Measurements from ENCODE around the gene VCX3A.

VCX3A gene

DNA sequence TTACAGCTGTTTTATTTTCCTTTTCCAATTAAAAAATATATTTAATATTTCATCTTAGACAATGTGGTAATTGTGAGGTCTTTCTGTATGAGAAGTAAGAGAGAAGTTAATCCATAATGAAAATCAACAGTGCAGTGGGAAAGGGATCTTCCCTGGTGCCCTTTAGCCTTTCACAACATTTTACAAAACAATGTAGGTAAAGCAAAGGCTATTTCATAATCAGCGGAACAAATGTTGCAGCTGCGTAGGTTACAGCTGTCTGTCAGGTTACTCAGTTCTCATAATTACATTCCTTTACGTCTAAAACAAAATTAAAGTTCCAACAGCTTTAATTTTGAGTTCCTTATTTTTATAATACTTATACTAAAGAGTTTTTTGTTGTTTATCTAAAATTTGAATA is 22.8 kb upstream of the VCX3A start:
- WGBS, 2 donors (ENCODE audit: extremely low coverage in 2 of 2, insufficient read length in 2 of 2, insufficient replicate concordance in 1 of 2) = no CpG with 5 or more reads among the region's 3 CpGs
- Histone ChIP-seq H3K4me1 (ENCODE audit: control insufficient read depth in 2 of 2, insufficient read depth in 1 of 2, low read depth in 1 of 2, low read length in 2 of 2) (no peaks in the 10 kb centered on the region), H4K8ac (ENCODE audit: low read depth, low read length) (no peak overlapping the region), H3K79me1 (ENCODE audit: low read depth, low read length) (no peaks in the 10 kb centered on the region), H3K9me3 (replicated peaks in 1 of 2; ENCODE audit: control insufficient read depth in 2 of 2, insufficient read depth in 1 of 2, low read depth in 1 of 2, low read length in 2 of 2) (peaks cover 0 to 1% of the 10 kb centered on the region in 2 donors), H3K23ac (ENCODE audit: low read depth, low read length, poor library complexity) (no peak overlapping the region), H2AK5ac (ENCODE audit: low read depth, low read length) (no peak overlapping the region), H3K4ac (ENCODE audit: low read length) (no peak overlapping the region), H2BK120ac (ENCODE audit: low read depth, low read length) (no peak overlapping the region), H3K9ac (ENCODE audit: low read depth, low read length, poor library complexity) (no peak overlapping the region), H4K91ac (ENCODE audit: low read depth, low read length, poor library complexity) (no peak overlapping the region), H3K36me3 (replicated peaks in 1 of 2; ENCODE audit: control insufficient read depth in 2 of 2, insufficient read depth in 2 of 2, low read length in 2 of 2) (no peaks in the 10 kb centered on the region), H2AFZ (ENCODE audit: low read length) (no peak overlapping the region), H3K4me2 (ENCODE audit: insufficient read depth, low read length, poor library complexity, severe bottlenecking) (no peak overlapping the region), H3K14ac (ENCODE audit: low read length) (no peak overlapping the region), H2BK15ac (ENCODE audit: low read length) (no peak overlapping the region), H3K27ac (replicated peaks; ENCODE audit: low read length) (no peak overlapping the region), H2BK5ac (ENCODE audit: low read length) (no peak overlapping the region), H3K4me3 (ENCODE audit: low read length in 2 of 2) (no peak overlapping the region), H3K18ac (ENCODE audit: low read length) (no peak overlapping the region), H3K27me3 (ENCODE audit: control insufficient read depth in 3 of 3, insufficient read depth in 3 of 3, low read depth in 1 of 3, low read length in 3 of 3) (no peaks in the 10 kb centered on the region), H2BK12ac (ENCODE audit: low read length) (no peak overlapping the region)
- DNase-seq (ENCODE audit: low spot score) = no peak

DNA sequence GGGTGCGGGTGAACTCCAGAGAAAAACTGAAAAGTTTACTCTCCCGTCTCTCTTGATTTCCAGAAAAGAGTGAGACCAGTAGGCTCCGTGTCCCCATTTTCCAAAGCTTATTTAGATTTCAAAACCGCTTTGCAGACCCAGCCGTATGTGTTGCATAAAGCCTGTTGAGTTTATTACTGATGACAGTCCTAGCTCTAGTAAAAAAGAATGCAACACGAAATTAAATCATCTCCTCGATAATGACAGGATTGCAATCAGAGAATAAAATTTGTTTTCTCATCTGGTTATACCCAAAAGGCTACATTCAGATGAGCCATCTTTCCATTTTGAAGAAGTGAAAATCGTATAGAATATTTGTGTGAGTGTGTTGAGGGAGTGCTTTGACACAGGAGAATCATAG is 16.1 kb upstream of the VCX3A start:
- Histone ChIP-seq H3K27me3 (ENCODE audit: control insufficient read depth in 3 of 3, insufficient read depth in 3 of 3, low read depth in 1 of 3, low read length in 3 of 3) (no peaks in the 10 kb centered on the region), H3K4me3 (ENCODE audit: low read length in 2 of 2) (no peak overlapping the region), H3K27ac (replicated peaks; ENCODE audit: low read length) (no peak overlapping the region), H2AFZ (ENCODE audit: low read length) (no peak overlapping the region), H2BK15ac (ENCODE audit: low read length) (no peak overlapping the region), H2AK5ac (ENCODE audit: low read depth, low read length) (no peak overlapping the region), H4K91ac (ENCODE audit: low read depth, low read length, poor library complexity) (no peak overlapping the region), H3K4ac (ENCODE audit: low read length) (no peak overlapping the region), H3K9ac (ENCODE audit: low read depth, low read length, poor library complexity) (no peak overlapping the region), H3K9me3 (replicated peaks in 1 of 2; ENCODE audit: control insufficient read depth in 2 of 2, insufficient read depth in 1 of 2, low read depth in 1 of 2, low read length in 2 of 2) (peaks cover 0 to 3% of the 10 kb centered on the region in 2 donors), H2BK5ac (ENCODE audit: low read length) (no peak overlapping the region), H4K8ac (ENCODE audit: low read depth, low read length) (no peak overlapping the region), H3K14ac (ENCODE audit: low read length) (no peak overlapping the region), H3K4me2 (ENCODE audit: insufficient read depth, low read length, poor library complexity, severe bottlenecking) (no peak overlapping the region), H3K79me1 (ENCODE audit: low read depth, low read length) (no peaks in the 10 kb centered on the region), H2BK12ac (ENCODE audit: low read length) (no peak overlapping the region), H3K4me1 (ENCODE audit: control insufficient read depth in 2 of 2, insufficient read depth in 1 of 2, low read depth in 1 of 2, low read length in 2 of 2) (no peaks in the 10 kb centered on the region), H3K23ac (ENCODE audit: low read depth, low read length, poor library complexity) (no peak overlapping the region), H3K36me3 (replicated peaks in 1 of 2; ENCODE audit: control insufficient read depth in 2 of 2, insufficient read depth in 2 of 2, low read length in 2 of 2) (no peaks in the 10 kb centered on the region), H2BK120ac (ENCODE audit: low read depth, low read length) (no peak overlapping the region), H3K18ac (ENCODE audit: low read length) (no peak overlapping the region)
- no peak for DNase-seq (ENCODE audit: low spot score)
- WGBS, 2 donors (ENCODE audit: extremely low coverage in 2 of 2, insufficient read length in 2 of 2, insufficient replicate concordance in 1 of 2) = no CpG with 5 or more reads among the region's 8 CpGs

DNA sequence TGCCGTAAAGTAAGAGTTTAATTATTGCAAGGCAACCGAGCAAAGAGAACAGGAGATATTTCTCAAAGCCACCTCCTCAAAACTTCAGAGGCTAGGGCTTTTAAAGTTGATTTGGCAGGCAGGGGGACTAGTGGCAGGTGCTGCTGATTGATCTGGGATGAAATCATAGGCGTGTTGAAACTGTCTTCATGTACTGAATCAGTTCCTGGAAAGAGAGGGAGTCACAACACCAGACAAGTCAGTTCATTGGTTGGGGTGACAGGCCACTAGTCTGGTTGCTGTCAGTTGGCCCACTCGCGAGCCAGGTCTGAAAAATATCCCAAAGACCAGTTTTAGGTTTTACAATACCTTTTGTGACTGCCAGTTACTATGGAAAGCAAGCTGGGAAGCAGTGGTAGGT is 10.8 kb upstream of the VCX3A start:
- Histone ChIP-seq H2BK15ac (ENCODE audit: low read length) (no peak overlapping the region), H3K36me3 (replicated peaks in 1 of 2; ENCODE audit: control insufficient read depth in 2 of 2, insufficient read depth in 2 of 2, low read length in 2 of 2) (no peaks in the 10 kb centered on the region), H2BK120ac (ENCODE audit: low read depth, low read length) (no peak overlapping the region), H4K91ac (ENCODE audit: low read depth, low read length, poor library complexity) (no peak overlapping the region), H3K27ac (replicated peaks; ENCODE audit: low read length) (no peak overlapping the region), H3K18ac (ENCODE audit: low read length) (no peak overlapping the region), H2AK5ac (ENCODE audit: low read depth, low read length) (no peak overlapping the region), H3K4ac (ENCODE audit: low read length) (no peak overlapping the region), H2BK12ac (ENCODE audit: low read length) (no peak overlapping the region), H3K4me2 (ENCODE audit: insufficient read depth, low read length, poor library complexity, severe bottlenecking) (no peak overlapping the region), H3K27me3 (ENCODE audit: control insufficient read depth in 3 of 3, insufficient read depth in 3 of 3, low read depth in 1 of 3, low read length in 3 of 3) (no peaks in the 10 kb centered on the region), H3K4me1 (ENCODE audit: control insufficient read depth in 2 of 2, insufficient read depth in 1 of 2, low read depth in 1 of 2, low read length in 2 of 2) (no peaks in the 10 kb centered on the region), H3K4me3 (ENCODE audit: low read length in 2 of 2) (no peak overlapping the region), H3K9me3 (replicated peaks in 1 of 2; ENCODE audit: control insufficient read depth in 2 of 2, insufficient read depth in 1 of 2, low read depth in 1 of 2, low read length in 2 of 2) (no peaks in the 10 kb centered on the region), H3K9ac (ENCODE audit: low read depth, low read length, poor library complexity) (no peak overlapping the region), H3K23ac (ENCODE audit: low read depth, low read length, poor library complexity) (no peak overlapping the region), H3K79me1 (ENCODE audit: low read depth, low read length) (no peaks in the 10 kb centered on the region), H3K14ac (ENCODE audit: low read length) (no peak overlapping the region), H4K8ac (ENCODE audit: low read depth, low read length) (no peak overlapping the region), H2BK5ac (ENCODE audit: low read length) (no peak overlapping the region), H2AFZ (ENCODE audit: low read length) (no peak overlapping the region)
- WGBS, 2 donors (ENCODE audit: extremely low coverage in 2 of 2, insufficient read length in 2 of 2, insufficient replicate concordance in 1 of 2) = no CpG with 5 or more reads among the region's 5 CpGs
- DNase-seq (ENCODE audit: low spot score) = no peak

DNA sequence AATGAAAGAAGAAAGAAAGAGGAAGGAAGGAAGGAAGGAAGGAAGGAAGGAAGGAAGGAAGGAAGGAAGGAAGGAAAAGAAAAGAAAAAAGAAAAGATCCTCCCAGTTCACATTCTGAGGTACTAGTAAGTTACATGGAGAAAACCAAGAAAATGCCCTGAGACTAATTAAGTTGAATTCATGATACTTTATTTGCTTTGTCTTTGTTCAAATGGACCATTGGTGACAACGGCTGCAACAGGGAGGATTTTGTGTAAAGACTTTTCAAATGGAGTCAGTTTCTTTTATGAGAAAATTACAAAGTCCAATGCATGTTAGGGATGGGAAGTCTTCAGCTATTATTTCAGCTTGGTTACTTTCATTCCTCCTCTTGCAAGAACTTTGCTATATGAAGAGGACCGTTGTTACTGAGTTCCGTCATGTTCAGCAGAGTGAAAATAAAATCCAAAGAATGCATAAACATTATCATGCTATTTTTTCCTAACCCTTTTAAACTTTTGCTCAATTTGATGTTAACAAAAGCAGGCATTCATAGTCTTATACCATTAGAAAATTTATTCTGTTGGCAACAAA is 8.3 kb downstream of the VCX3A start:
- H2AFZ ChIP-seq (ENCODE audit: low read length) = no peak overlapping the region
- H2BK5ac ChIP-seq (ENCODE audit: low read length) = no peak overlapping the region
- H3K23ac ChIP-seq (ENCODE audit: low read depth, low read length, poor library complexity) = no peak overlapping the region
- H3K4ac ChIP-seq (ENCODE audit: low read length) = no peak overlapping the region
- no peaks in the 10 kb centered on the region for H3K27me3 ChIP-seq (ENCODE audit: control insufficient read depth in 3 of 3, insufficient read depth in 3 of 3, low read depth in 1 of 3, low read length in 3 of 3)
- DNase-seq (ENCODE audit: low spot score) = no peak
- H3K4me1 ChIP-seq (ENCODE audit: control insufficient read depth in 2 of 2, insufficient read depth in 1 of 2, low read depth in 1 of 2, low read length in 2 of 2) = no peaks in the 10 kb centered on the region
- H3K4me2 ChIP-seq (ENCODE audit: insufficient read depth, low read length, poor library complexity, severe bottlenecking) = no peak overlapping the region
- H3K36me3 ChIP-seq (replicated peaks in 1 of 2; ENCODE audit: control insufficient read depth in 2 of 2, insufficient read depth in 2 of 2, low read length in 2 of 2) = no peaks in the 10 kb centered on the region
- no peak overlapping the region for H3K18ac ChIP-seq (ENCODE audit: low read length)
- H4K8ac ChIP-seq (ENCODE audit: low read depth, low read length) = no peak overlapping the region
- H3K9me3 ChIP-seq (replicated peaks in 1 of 2; ENCODE audit: control insufficient read depth in 2 of 2, insufficient read depth in 1 of 2, low read depth in 1 of 2, low read length in 2 of 2) = no peaks in the 10 kb centered on the region
- no peak overlapping the region for H3K9ac ChIP-seq (ENCODE audit: low read depth, low read length, poor library complexity)
- H2BK15ac ChIP-seq (ENCODE audit: low read length) = no peak overlapping the region
- H3K4me3 ChIP-seq (ENCODE audit: low read length in 2 of 2) = no peak overlapping the region
- no peak overlapping the region for H3K27ac ChIP-seq (replicated peaks; ENCODE audit: low read length)
- H3K79me1 ChIP-seq (ENCODE audit: low read depth, low read length) = no peaks in the 10 kb centered on the region
- no peak overlapping the region for H4K91ac ChIP-seq (ENCODE audit: low read depth, low read length, poor library complexity)
- no CpG with 5 or more reads among the region's 3 CpGs for WGBS, 2 donors (ENCODE audit: extremely low coverage in 2 of 2, insufficient read length in 2 of 2, insufficient replicate concordance in 1 of 2)
- no peak overlapping the region for H3K14ac ChIP-seq (ENCODE audit: low read length)
- H2AK5ac ChIP-seq (ENCODE audit: low read depth, low read length) = no peak overlapping the region
- H2BK12ac ChIP-seq (ENCODE audit: low read length) = no peak overlapping the region
- H2BK120ac ChIP-seq (ENCODE audit: low read depth, low read length) = no peak overlapping the region

Data from neuronal stem cell (in vitro differentiated cells).